SK-N-SH treated with all-trans-retinoic acid at 6 μM for 48 hours (cell line): Measurements from ENCODE around the gene PSMD8.

Experiments
- ATAC-seq: fragments of 200-7000 bp; cut with Tn5 transposase; 3 replicates; pipeline ENCODE4 v1.9.1; 2020; ENCODE audit warnings: mild to moderate bottlenecking, moderate library complexity
- ARNTL ChIP-seq: fragments of 450-650 bp; formaldehyde crosslinking; IDR thresholded peaks from 2 replicates; pipeline ENCODE4 v1.5.0; 2020; ENCODE audit warnings: low read depth, mild to moderate bottlenecking, moderate library complexity, borderline replicate concordance
- BACH2 ChIP-seq: fragments of 250-450 bp; sonication (Bioruptor Pico); IDR thresholded peaks from 2 replicates; pipeline ENCODE4 v1.9.0; 2021; ENCODE audit warnings: mild to moderate bottlenecking, borderline replicate concordance
- CSDC2 ChIP-seq: fragments of 250-450 bp; sonication (Bioruptor Pico); IDR thresholded peaks from 2 replicates; pipeline ENCODE4 v1.5.0; 2020; ENCODE audit warnings: mild to moderate bottlenecking, moderate library complexity
- CSRNP3 ChIP-seq: fragments of 250-450 bp; sonication (Bioruptor Pico); IDR thresholded peaks from 2 replicates; pipeline ENCODE4 v1.5.1; 2021; ENCODE audit warnings: mild to moderate bottlenecking, moderate library complexity
- ESRRG ChIP-seq: fragments of 250-450 bp; sonication (Bioruptor Pico); IDR thresholded peaks from 2 replicates; pipeline ENCODE4 v1.6.1; 2021; ENCODE audit warnings: mild to moderate bottlenecking
- GLIS3 ChIP-seq: fragments of 250-450 bp; sonication (Bioruptor Pico); IDR thresholded peaks from 2 replicates; pipeline ENCODE4 v1.5.0; 2020; ENCODE audit warnings: mild to moderate bottlenecking, moderate library complexity
- ISL1 ChIP-seq: fragments of 250-450 bp; sonication (Bioruptor Pico); IDR thresholded peaks from 2 replicates; pipeline ENCODE4 v2.1.2; 2022; ENCODE audit warnings: mild to moderate bottlenecking, moderate library complexity
- OSR1 ChIP-seq: fragments of 250-450 bp; sonication (Bioruptor Pico); IDR thresholded peaks from 2 replicates; pipeline ENCODE4 v1.8.0; 2022; ENCODE audit warnings: moderate library complexity, mild to moderate bottlenecking, inconsistent platforms
- POU6F1 ChIP-seq: fragments of 250-450 bp; sonication (Bioruptor Pico); IDR thresholded peaks from 2 replicates; pipeline ENCODE4 v1.8.0; 2021; ENCODE audit warnings: low read depth, mild to moderate bottlenecking, moderate library complexity, borderline replicate concordance
- PPARA ChIP-seq: fragments of 250-450 bp; sonication (Bioruptor Pico); IDR thresholded peaks from 2 replicates; pipeline ENCODE4 v1.5.0; 2020; ENCODE audit warnings: mild to moderate bottlenecking, borderline replicate concordance
- RARB ChIP-seq: fragments of 250-450 bp; sonication (Bioruptor Pico); IDR thresholded peaks from 2 replicates; pipeline ENCODE4 v1.8.0; 2021; ENCODE audit warnings: mild to moderate bottlenecking, moderate library complexity
- SNAI2 ChIP-seq: fragments of 250-450 bp; sonication (Bioruptor Pico); IDR thresholded peaks from 2 replicates; pipeline ENCODE4 v1.5.0; 2020; ENCODE audit warnings: mild to moderate bottlenecking, moderate library complexity
- TCF4 ChIP-seq: fragments of 250-450 bp; sonication (Bioruptor Pico); IDR thresholded peaks from 2 replicates; pipeline ENCODE4 v1.8.0; 2021; ENCODE audit warnings: mild to moderate bottlenecking, moderate library complexity, borderline replicate concordance
- TOX ChIP-seq: fragments of 250-450 bp; sonication (Bioruptor Pico); IDR thresholded peaks from 2 replicates; pipeline ENCODE4 v1.8.0; 2021; ENCODE audit warnings: mild to moderate bottlenecking, moderate library complexity, borderline replicate concordance
- TSHZ2 ChIP-seq: fragments of 250-450 bp; sonication (Bioruptor Pico); IDR thresholded peaks from 2 replicates; pipeline ENCODE4 v1.5.0; 2020; ENCODE audit warnings: mild to moderate bottlenecking, moderate library complexity
- ZC3H10 ChIP-seq: fragments of 250-450 bp; sonication (Bioruptor Pico); IDR thresholded peaks from 2 replicates; pipeline ENCODE4 v1.5.1; 2021; ENCODE audit warnings: mild to moderate bottlenecking, moderate library complexity
- ZFP3 ChIP-seq: fragments of 250-450 bp; sonication (Bioruptor Pico); IDR thresholded peaks from 2 replicates; pipeline ENCODE4 v1.5.0; 2020; ENCODE audit warnings: mild to moderate bottlenecking, moderate library complexity
- ZFP30 ChIP-seq: fragments of 450-650 bp; formaldehyde crosslinking; IDR thresholded peaks from 2 replicates; pipeline ENCODE4 v1.5.0; 2022; ENCODE audit warnings: mild to moderate bottlenecking, moderate library complexity
- ZNF565 ChIP-seq: fragments of 450-650 bp; formaldehyde crosslinking; conservative IDR thresholded peaks from 2 replicates; pipeline ENCODE4 v1.5.0; 2020; ENCODE audit warnings: low read depth, mild to moderate bottlenecking, moderate library complexity
- ZNF70 ChIP-seq: fragments of 450-650 bp; formaldehyde crosslinking; IDR thresholded peaks from 2 replicates; pipeline ENCODE4 v1.5.0; 2020; ENCODE audit warnings: mild to moderate bottlenecking, moderate library complexity
- ZNF8 ChIP-seq: fragments of 450-650 bp; formaldehyde crosslinking; IDR thresholded peaks from 2 replicates; pipeline ENCODE4 v1.5.0; 2020; ENCODE audit warnings: mild to moderate bottlenecking, moderate library complexity

Gene PSMD8

GRCh38 chr19:38395381-38396114 is 21.2 kb downstream of the PSMD8 start:
- ATAC-seq = no peak
- TF ChIP-seq TOX (CRISPR knock-in tag) = no peak
- TF ChIP-seq ISL1 = no peak
- TF ChIP-seq ZNF8 (CRISPR knock-in tag) = no peak
- TF ChIP-seq PPARA (CRISPR knock-in tag) = no peak
- TF ChIP-seq BACH2 = no peak
- TF ChIP-seq ZFP3 (CRISPR knock-in tag) = no peak
- TF ChIP-seq, all 23 proteins: peak for 0

- ATAC-seq = no peak
- TF ChIP-seq POU6F1 (no peak), BACH2 (no peak), ARNTL (CRISPR knock-in tag) (no peak), ZFP30 (no peak), TOX (CRISPR knock-in tag) (no peak), ZNF70 (no peak), TSHZ2 (CRISPR knock-in tag) (no peak), ZC3H10 (CRISPR knock-in tag) (no peak), CSDC2 (CRISPR knock-in tag) (no peak), GLIS3 (CRISPR knock-in tag) (no peak), SNAI2 (no peak), CSRNP3 (CRISPR knock-in tag) (no peak), TCF4 (CRISPR knock-in tag) (no peak)
- TF ChIP-seq, all 23 proteins: peak for 0
Measured at GRCh38 chr19:38399081-38399480, 24.7 kb downstream of the PSMD8 start.

- TF ChIP-seq ZC3H10 (CRISPR knock-in tag) = no peak
- no peak for TF ChIP-seq ZNF8 (CRISPR knock-in tag)
- TF ChIP-seq PPARA (CRISPR knock-in tag) = no peak
- no peak for TF ChIP-seq ESRRG (CRISPR knock-in tag)
- TF ChIP-seq TSHZ2 (CRISPR knock-in tag) = no peak
- no peak for TF ChIP-seq ISL1
- TF ChIP-seq ZNF565 (CRISPR knock-in tag) = no peak
- no peak for TF ChIP-seq ZFP30
- no peak for TF ChIP-seq ZNF70
- TF ChIP-seq ZFP3 (CRISPR knock-in tag) = no peak
- TF ChIP-seq, all 23 proteins: peak for 0
- no peak for ATAC-seq
Measured at GRCh38 chr19:38399537-38399936, 25.2 kb downstream of the PSMD8 start.

- ATAC-seq = no peak
- TF ChIP-seq TCF4 (CRISPR knock-in tag) (no peak), ZNF8 (CRISPR knock-in tag) (no peak), ZNF565 (CRISPR knock-in tag) (no peak), ISL1 (no peak), ZFP3 (CRISPR knock-in tag) (no peak), POU6F1 (no peak), CSDC2 (CRISPR knock-in tag) (no peak), ESRRG (CRISPR knock-in tag) (no peak), ARNTL (CRISPR knock-in tag) (no peak), RARB (CRISPR knock-in tag) (no peak), ZNF70 (no peak), SNAI2 (no peak), OSR1 (CRISPR knock-in tag) (no peak), CSRNP3 (CRISPR knock-in tag) (no peak), GLIS3 (CRISPR knock-in tag) (no peak)
Measured at GRCh38 chr19:38400361-38400760, 26.0 kb downstream of the PSMD8 start.
